ENCODE measurements around the gene NLRC3. TPM values are rescaled to one million over a fixed set of nuclear protein-coding genes. Genes with fewer than 3 reads are reported as not detected.

NLRC3 gene
- total and polyA plus RNA-seq, 4 donors, result 0.35 to 2.2 (median 1.0) TPM

DNA sequence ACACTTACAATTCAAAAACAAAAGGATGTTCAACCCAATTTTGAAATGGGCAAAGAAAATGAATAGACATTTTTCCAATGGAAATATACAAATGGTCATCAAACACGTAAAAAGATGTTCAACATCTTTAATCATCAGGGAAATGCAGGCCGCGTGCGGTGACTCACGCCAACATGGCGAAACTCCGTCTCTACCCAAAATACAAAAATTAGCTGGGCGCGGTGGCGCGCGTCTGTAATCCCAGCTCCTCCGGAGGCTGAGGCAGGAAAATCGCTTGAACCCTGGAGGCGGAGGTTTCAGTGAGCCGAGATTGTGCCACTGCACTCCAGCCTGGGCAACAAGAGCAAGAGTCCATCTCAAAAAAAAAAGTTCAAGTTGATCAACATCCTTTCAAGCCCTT, 78.2 kb downstream of the NLRC3 start:
- no peak for TF ChIP-seq NR2F2 (IDR thresholded peaks at IDR 0.05)
- TF ChIP-seq TAF1 (conservative IDR thresholded peaks at IDR 0.05), result no peak
- TF ChIP-seq, protein P1, sequence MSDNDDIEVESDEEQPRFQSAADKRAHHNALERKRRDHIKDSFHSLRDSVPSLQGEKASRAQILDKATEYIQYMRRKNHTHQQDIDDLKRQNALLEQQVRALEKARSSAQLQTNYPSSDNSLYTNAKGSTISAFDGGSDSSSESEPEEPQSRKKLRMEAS (IDR thresholded peaks at IDR 0.05), result no peak
- TF ChIP-seq HNF4G (IDR thresholded peaks at IDR 0.05), result no peak
- no peak for TF ChIP-seq YY1 (IDR thresholded peaks at IDR 0.05)
- TF ChIP-seq RXRA (IDR thresholded peaks at IDR 0.05), result no peak
- TF ChIP-seq RAD21 (IDR thresholded peaks at IDR 0.05), result no peak
- TF ChIP-seq, protein P2, sequence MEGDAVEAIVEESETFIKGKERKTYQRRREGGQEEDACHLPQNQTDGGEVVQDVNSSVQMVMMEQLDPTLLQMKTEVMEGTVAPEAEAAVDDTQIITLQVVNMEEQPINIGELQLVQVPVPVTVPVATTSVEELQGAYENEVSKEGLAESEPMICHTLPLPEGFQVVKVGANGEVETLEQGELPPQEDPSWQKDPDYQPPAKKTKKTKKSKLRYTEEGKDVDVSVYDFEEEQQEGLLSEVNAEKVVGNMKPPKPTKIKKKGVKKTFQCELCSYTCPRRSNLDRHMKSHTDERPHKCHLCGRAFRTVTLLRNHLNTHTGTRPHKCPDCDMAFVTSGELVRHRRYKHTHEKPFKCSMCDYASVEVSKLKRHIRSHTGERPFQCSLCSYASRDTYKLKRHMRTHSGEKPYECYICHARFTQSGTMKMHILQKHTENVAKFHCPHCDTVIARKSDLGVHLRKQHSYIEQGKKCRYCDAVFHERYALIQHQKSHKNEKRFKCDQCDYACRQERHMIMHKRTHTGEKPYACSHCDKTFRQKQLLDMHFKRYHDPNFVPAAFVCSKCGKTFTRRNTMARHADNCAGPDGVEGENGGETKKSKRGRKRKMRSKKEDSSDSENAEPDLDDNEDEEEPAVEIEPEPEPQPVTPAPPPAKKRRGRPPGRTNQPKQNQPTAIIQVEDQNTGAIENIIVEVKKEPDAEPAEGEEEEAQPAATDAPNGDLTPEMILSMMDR (IDR thresholded peaks at IDR 0.05; ENCODE audit: low read depth, low read length, missing input control), result no peak
- H3K9me3 ChIP-seq (ENCODE audit: control insufficient read depth in 4 of 4, low read length in 3 of 4), result no peaks in the 10 kb centered on the region
- DNase-seq (ENCODE audit: low spot score), result no peak
- no peaks in the 10 kb centered on the region for H3K36me3 ChIP-seq (ENCODE audit: control insufficient read depth in 4 of 4, insufficient read depth in 3 of 4, low read depth in 1 of 4, low read length in 3 of 4)
- 96% methylated on average over 16 of the region's 16 CpGs for WGBS
- no peak overlapping the region for H3K9ac ChIP-seq (ENCODE audit: low read depth in 1 of 2, low read length in 2 of 2)
- peaks cover 0 to 14% (median 6%) of the 10 kb centered on the region in 4 donors for H3K4me1 ChIP-seq (ENCODE audit: control insufficient read depth in 4 of 4, insufficient read depth in 4 of 4, low read length in 3 of 4)
- no peak overlapping the region for H3K27ac ChIP-seq (ENCODE audit: low read depth in 1 of 2, low read length in 2 of 2)
- H3K27me3 ChIP-seq (ENCODE audit: control insufficient read depth in 4 of 4, insufficient read depth in 4 of 4, low read length in 3 of 4), result no peaks in the 10 kb centered on the region
- H3K4me3 ChIP-seq (ENCODE audit: low read depth in 1 of 3, low read length in 3 of 3), result no peak overlapping the region

DNA sequence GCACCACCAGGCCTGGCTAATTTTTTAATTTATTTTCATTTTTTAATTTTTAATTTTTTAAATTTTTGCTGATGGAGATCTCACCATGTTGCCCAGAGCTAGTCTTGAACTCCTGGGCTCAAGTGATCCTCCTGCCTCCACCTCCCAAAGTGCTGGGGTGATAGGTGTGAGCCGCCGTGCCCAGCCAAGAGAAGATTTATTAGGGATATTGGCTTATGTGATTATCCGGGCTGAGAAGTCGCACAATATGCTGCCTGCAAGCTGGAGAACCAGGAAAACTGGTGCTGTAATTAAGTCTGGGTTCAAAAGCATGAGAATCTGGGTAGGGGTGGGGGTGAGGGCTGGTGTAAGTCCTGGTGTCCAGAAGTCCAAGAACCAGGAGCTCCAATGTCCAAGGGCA, 79.4 kb downstream of the NLRC3 start:
- H3K9me3 ChIP-seq (ENCODE audit: control insufficient read depth in 4 of 4, low read length in 3 of 4), result no peaks in the 10 kb centered on the region
- no peak overlapping the region for H3K4me3 ChIP-seq (ENCODE audit: low read depth in 1 of 3, low read length in 3 of 3)
- H3K27me3 ChIP-seq (ENCODE audit: control insufficient read depth in 4 of 4, insufficient read depth in 4 of 4, low read length in 3 of 4), result no peaks in the 10 kb centered on the region
- DNase-seq (ENCODE audit: low spot score), result no peak
- no peak overlapping the region for H3K9ac ChIP-seq (ENCODE audit: low read depth in 1 of 2, low read length in 2 of 2)
- H3K27ac ChIP-seq (ENCODE audit: low read depth in 1 of 2, low read length in 2 of 2), result no peak overlapping the region
- 95% methylated on average over 4 of the region's 4 CpGs for WGBS
- TF ChIP-seq, protein P3, sequence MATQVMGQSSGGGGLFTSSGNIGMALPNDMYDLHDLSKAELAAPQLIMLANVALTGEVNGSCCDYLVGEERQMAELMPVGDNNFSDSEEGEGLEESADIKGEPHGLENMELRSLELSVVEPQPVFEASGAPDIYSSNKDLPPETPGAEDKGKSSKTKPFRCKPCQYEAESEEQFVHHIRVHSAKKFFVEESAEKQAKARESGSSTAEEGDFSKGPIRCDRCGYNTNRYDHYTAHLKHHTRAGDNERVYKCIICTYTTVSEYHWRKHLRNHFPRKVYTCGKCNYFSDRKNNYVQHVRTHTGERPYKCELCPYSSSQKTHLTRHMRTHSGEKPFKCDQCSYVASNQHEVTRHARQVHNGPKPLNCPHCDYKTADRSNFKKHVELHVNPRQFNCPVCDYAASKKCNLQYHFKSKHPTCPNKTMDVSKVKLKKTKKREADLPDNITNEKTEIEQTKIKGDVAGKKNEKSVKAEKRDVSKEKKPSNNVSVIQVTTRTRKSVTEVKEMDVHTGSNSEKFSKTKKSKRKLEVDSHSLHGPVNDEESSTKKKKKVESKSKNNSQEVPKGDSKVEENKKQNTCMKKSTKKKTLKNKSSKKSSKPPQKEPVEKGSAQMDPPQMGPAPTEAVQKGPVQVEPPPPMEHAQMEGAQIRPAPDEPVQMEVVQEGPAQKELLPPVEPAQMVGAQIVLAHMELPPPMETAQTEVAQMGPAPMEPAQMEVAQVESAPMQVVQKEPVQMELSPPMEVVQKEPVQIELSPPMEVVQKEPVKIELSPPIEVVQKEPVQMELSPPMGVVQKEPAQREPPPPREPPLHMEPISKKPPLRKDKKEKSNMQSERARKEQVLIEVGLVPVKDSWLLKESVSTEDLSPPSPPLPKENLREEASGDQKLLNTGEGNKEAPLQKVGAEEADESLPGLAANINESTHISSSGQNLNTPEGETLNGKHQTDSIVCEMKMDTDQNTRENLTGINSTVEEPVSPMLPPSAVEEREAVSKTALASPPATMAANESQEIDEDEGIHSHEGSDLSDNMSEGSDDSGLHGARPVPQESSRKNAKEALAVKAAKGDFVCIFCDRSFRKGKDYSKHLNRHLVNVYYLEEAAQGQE (IDR thresholded peaks at IDR 0.05), result no peak
- no peak for TF ChIP-seq TAF1 (conservative IDR thresholded peaks at IDR 0.05)
- no peak for TF ChIP-seq FOXA2 (IDR thresholded peaks at IDR 0.05)
- TF ChIP-seq SP1 (IDR thresholded peaks at IDR 0.05), result no peak
- TF ChIP-seq, protein P4, sequence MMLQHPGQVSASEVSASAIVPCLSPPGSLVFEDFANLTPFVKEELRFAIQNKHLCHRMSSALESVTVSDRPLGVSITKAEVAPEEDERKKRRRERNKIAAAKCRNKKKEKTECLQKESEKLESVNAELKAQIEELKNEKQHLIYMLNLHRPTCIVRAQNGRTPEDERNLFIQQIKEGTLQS (IDR thresholded peaks at IDR 0.05), result no peak
- no peak for TF ChIP-seq HNF4A (conservative IDR thresholded peaks at IDR 0.05)
- TF ChIP-seq, protein P2 (IDR thresholded peaks at IDR 0.05; ENCODE audit: low read depth, low read length, missing input control), result no peak
- no peak for TF ChIP-seq EGR1 (IDR thresholded peaks at IDR 0.05; ENCODE audit: low read depth in 2 of 2)
- TF ChIP-seq HNF4G (IDR thresholded peaks at IDR 0.05), result no peak
- TF ChIP-seq, protein P1 (IDR thresholded peaks at IDR 0.05), result no peak
- no peak for TF ChIP-seq YY1 (IDR thresholded peaks at IDR 0.05)
- TF ChIP-seq NR2F2 (IDR thresholded peaks at IDR 0.05), result no peak
- TF ChIP-seq RXRA (IDR thresholded peaks at IDR 0.05), result no peak
- no peak for TF ChIP-seq GABPA (IDR thresholded peaks at IDR 0.05 in 1 of 2, conservative IDR thresholded peaks at IDR 0.05 in 1 of 2)
- no peak for TF ChIP-seq RAD21 (IDR thresholded peaks at IDR 0.05)
- no peak for TF ChIP-seq FOXA1 (IDR thresholded peaks at IDR 0.05)
- no peak for TF ChIP-seq JUND (IDR thresholded peaks at IDR 0.05)
- TF ChIP-seq, protein P5, sequence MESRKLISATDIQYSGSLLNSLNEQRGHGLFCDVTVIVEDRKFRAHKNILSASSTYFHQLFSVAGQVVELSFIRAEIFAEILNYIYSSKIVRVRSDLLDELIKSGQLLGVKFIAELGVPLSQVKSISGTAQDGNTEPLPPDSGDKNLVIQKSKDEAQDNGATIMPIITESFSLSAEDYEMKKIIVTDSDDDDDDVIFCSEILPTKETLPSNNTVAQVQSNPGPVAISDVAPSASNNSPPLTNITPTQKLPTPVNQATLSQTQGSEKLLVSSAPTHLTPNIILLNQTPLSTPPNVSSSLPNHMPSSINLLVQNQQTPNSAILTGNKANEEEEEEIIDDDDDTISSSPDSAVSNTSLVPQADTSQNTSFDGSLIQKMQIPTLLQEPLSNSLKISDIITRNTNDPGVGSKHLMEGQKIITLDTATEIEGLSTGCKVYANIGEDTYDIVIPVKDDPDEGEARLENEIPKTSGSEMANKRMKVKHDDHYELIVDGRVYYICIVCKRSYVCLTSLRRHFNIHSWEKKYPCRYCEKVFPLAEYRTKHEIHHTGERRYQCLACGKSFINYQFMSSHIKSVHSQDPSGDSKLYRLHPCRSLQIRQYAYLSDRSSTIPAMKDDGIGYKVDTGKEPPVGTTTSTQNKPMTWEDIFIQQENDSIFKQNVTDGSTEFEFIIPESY (IDR thresholded peaks at IDR 0.05), result no peak
- H3K4me1 ChIP-seq (ENCODE audit: control insufficient read depth in 4 of 4, insufficient read depth in 4 of 4, low read length in 3 of 4), result peaks cover 0 to 14% (median 6%) of the 10 kb centered on the region in 4 donors
- H3K36me3 ChIP-seq (ENCODE audit: control insufficient read depth in 4 of 4, insufficient read depth in 3 of 4, low read depth in 1 of 4, low read length in 3 of 4), result no peaks in the 10 kb centered on the region
